K562 (cell line): ENCODE results near the gene PLP2. TPM values are rescaled to one million over a fixed set of nuclear protein-coding genes. Genes with fewer than 3 reads are reported as not detected.
A peak's percentile ranks its signal among the peaks of the same experiment; 100 is the strongest.

Experiments used
- FOXP4 ChIP-seq: sonication (generic); formaldehyde crosslinking; IDR thresholded peaks from 2 replicates; pipeline ENCODE4 v1.8.0; 2022; ENCODE audit warnings: mild to moderate bottlenecking, missing genetic modification reagents, borderline replicate concordance
- PKNOX1 ChIP-seq: fragments of 450-650 bp; IDR thresholded peaks from 2 replicates; pipeline ENCODE4 v1.6.1; 2016
- ZBTB43 ChIP-seq: sonication (generic); formaldehyde crosslinking; IDR thresholded peaks from 2 replicates; pipeline ENCODE4 v1.8.0; 2023; ENCODE audit warnings: mild to moderate bottlenecking, missing genetic modification reagents
- polyA plus RNA-seq, 8 experiments: library from polyadenylated mRNA; depleted of rRNA in 4 of 8; stranded (reverse) in 5 of 8; unstranded in 3 of 8; fragments of >200 nt; fragmentation: Nextera tagmentation in 2 of 8; fragmentation: Illumina TruSeq in 1 of 8; extraction: Ambion mirVana in 2 of 8; extraction: Trizol in 1 of 8; gene quantifications; 2 replicates each; pipeline versions ENCODE4 v1.2.1 to v1.2.3, GENCODE V29; 2011 to 2014; ENCODE audit warnings: inconsistent platforms in 1 of 8, missing spikeins in 1 of 8
- total RNA-seq, 7 experiments: library from RNA; depleted of rRNA in 6 of 7; stranded (reverse); fragments of >200 nt in 6 of 7; fragmentation: Illumina TruSeq in 2 of 7; extraction: Trizol in 2 of 7; gene quantifications; 2 replicates each; pipeline versions ENCODE4 v1.2.1 to v1.2.3, GENCODE V29; 2011 to 2021; ENCODE audit warnings: low replicate concordance in 1 of 7
- TF ChIP-seq, protein P1 (sequence below): fragments of 450-650 bp; IDR thresholded peaks from 2 replicates; pipeline ENCODE4 v1.6.1; 2016; ENCODE audit warnings: mild to moderate bottlenecking, moderate library complexity
- TF ChIP-seq, protein P2 (sequence below): fragments of 250-450 bp; sonication (Bioruptor Pico); IDR thresholded peaks from 2 replicates; pipeline ENCODE4 v1.8.0; 2021; ENCODE audit warnings: borderline replicate concordance, mild to moderate bottlenecking, moderate library complexity; ENCODE audit not compliant: poor library complexity, severe bottlenecking
- TF ChIP-seq, protein P3 (sequence below): fragments of 450-650 bp; formaldehyde crosslinking; conservative IDR thresholded peaks from 2 replicates; pipeline ENCODE4 v1.4.0; 2022; ENCODE audit warnings: mild to moderate bottlenecking, missing genetic modification characterization

Gene PLP2
- total and polyA plus RNA-seq, 9 of the 15 experiments (the other 6 are each of a cell fraction or from before 2014, with no cell fraction given) = 34.7 to 236 (median 112) TPM

DNA sequence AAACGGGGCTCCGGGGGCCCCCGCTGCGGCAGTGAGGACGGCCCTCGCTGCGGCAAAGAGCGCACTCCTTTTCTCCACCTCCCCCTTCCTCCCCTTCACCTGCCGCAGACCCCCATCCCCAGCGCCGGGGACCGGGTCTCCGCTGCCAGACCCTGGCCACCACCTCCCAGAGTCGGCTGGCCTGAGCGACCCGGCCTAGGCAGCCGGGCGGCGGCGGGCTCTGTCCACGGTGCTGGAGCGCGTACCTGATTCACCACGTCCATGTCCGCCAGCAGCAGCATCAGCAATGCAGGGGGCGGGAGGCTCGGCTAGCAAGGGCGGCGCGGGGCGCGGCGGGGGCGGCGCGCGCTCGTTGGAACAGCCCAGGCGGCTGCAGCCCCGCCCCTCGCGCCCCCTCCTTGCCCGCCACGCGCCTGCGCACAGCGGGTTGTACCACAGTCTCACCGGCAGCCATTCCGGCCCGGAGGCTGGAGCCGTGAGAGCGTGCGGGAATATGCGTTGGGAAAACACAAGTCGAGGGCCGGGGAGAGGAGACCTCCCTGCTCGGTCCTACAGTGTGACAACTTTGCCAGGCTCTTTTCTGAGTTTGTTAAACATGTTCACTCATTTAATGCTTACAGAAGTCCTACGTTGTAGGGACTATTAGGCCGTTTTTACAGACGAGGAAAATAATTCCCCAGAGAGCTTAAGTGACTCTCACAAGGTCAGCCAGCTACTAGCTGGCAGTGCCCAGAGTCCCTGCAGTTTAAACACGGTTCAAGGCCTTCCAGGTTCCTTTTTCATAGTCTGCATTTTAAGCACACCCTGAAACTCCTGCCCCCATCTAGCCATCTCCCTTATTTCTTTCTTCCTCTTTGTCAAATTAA lies 28.4 kb downstream of the PLP2 start, which contains the start of gene SYP (continued):
- TF ChIP-seq, protein P1, sequence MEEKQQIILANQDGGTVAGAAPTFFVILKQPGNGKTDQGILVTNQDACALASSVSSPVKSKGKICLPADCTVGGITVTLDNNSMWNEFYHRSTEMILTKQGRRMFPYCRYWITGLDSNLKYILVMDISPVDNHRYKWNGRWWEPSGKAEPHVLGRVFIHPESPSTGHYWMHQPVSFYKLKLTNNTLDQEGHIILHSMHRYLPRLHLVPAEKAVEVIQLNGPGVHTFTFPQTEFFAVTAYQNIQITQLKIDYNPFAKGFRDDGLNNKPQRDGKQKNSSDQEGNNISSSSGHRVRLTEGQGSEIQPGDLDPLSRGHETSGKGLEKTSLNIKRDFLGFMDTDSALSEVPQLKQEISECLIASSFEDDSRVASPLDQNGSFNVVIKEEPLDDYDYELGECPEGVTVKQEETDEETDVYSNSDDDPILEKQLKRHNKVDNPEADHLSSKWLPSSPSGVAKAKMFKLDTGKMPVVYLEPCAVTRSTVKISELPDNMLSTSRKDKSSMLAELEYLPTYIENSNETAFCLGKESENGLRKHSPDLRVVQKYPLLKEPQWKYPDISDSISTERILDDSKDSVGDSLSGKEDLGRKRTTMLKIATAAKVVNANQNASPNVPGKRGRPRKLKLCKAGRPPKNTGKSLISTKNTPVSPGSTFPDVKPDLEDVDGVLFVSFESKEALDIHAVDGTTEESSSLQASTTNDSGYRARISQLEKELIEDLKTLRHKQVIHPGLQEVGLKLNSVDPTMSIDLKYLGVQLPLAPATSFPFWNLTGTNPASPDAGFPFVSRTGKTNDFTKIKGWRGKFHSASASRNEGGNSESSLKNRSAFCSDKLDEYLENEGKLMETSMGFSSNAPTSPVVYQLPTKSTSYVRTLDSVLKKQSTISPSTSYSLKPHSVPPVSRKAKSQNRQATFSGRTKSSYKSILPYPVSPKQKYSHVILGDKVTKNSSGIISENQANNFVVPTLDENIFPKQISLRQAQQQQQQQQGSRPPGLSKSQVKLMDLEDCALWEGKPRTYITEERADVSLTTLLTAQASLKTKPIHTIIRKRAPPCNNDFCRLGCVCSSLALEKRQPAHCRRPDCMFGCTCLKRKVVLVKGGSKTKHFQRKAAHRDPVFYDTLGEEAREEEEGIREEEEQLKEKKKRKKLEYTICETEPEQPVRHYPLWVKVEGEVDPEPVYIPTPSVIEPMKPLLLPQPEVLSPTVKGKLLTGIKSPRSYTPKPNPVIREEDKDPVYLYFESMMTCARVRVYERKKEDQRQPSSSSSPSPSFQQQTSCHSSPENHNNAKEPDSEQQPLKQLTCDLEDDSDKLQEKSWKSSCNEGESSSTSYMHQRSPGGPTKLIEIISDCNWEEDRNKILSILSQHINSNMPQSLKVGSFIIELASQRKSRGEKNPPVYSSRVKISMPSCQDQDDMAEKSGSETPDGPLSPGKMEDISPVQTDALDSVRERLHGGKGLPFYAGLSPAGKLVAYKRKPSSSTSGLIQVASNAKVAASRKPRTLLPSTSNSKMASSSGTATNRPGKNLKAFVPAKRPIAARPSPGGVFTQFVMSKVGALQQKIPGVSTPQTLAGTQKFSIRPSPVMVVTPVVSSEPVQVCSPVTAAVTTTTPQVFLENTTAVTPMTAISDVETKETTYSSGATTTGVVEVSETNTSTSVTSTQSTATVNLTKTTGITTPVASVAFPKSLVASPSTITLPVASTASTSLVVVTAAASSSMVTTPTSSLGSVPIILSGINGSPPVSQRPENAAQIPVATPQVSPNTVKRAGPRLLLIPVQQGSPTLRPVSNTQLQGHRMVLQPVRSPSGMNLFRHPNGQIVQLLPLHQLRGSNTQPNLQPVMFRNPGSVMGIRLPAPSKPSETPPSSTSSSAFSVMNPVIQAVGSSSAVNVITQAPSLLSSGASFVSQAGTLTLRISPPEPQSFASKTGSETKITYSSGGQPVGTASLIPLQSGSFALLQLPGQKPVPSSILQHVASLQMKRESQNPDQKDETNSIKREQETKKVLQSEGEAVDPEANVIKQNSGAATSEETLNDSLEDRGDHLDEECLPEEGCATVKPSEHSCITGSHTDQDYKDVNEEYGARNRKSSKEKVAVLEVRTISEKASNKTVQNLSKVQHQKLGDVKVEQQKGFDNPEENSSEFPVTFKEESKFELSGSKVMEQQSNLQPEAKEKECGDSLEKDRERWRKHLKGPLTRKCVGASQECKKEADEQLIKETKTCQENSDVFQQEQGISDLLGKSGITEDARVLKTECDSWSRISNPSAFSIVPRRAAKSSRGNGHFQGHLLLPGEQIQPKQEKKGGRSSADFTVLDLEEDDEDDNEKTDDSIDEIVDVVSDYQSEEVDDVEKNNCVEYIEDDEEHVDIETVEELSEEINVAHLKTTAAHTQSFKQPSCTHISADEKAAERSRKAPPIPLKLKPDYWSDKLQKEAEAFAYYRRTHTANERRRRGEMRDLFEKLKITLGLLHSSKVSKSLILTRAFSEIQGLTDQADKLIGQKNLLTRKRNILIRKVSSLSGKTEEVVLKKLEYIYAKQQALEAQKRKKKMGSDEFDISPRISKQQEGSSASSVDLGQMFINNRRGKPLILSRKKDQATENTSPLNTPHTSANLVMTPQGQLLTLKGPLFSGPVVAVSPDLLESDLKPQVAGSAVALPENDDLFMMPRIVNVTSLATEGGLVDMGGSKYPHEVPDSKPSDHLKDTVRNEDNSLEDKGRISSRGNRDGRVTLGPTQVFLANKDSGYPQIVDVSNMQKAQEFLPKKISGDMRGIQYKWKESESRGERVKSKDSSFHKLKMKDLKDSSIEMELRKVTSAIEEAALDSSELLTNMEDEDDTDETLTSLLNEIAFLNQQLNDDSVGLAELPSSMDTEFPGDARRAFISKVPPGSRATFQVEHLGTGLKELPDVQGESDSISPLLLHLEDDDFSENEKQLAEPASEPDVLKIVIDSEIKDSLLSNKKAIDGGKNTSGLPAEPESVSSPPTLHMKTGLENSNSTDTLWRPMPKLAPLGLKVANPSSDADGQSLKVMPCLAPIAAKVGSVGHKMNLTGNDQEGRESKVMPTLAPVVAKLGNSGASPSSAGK = peak; percentile 81
- TF ChIP-seq, protein P2, sequence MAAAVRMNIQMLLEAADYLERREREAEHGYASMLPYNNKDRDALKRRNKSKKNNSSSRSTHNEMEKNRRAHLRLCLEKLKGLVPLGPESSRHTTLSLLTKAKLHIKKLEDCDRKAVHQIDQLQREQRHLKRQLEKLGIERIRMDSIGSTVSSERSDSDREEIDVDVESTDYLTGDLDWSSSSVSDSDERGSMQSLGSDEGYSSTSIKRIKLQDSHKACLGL (CRISPR knock-in tag) = no peak
- TF ChIP-seq, protein P3, sequence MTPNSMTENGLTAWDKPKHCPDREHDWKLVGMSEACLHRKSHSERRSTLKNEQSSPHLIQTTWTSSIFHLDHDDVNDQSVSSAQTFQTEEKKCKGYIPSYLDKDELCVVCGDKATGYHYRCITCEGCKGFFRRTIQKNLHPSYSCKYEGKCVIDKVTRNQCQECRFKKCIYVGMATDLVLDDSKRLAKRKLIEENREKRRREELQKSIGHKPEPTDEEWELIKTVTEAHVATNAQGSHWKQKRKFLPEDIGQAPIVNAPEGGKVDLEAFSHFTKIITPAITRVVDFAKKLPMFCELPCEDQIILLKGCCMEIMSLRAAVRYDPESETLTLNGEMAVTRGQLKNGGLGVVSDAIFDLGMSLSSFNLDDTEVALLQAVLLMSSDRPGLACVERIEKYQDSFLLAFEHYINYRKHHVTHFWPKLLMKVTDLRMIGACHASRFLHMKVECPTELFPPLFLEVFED (CRISPR knock-in tag) = no peak
- no peak for TF ChIP-seq ZBTB43
- TF ChIP-seq PKNOX1 = no peak
- peak; percentile 45; the same call in 1 of the 2 replicates for TF ChIP-seq FOXP4
